Ovary (tissue), 9 donors: ENCODE results near the gene TM9SF1. TPM values are rescaled to one million over a fixed set of nuclear protein-coding genes. Genes with fewer than 3 reads are reported as not detected.
"Not testable (repeated sequence)": the region's sequence is repeated elsewhere in the genome, so short reads cannot be mapped to it uniquely, and the experiment has no call there.

Experiments
- DNase-seq, 5 donors: peaks; one replicate each; pipeline ENCODE4 v3.0.0-alpha.2; 2019 to 2020
- H3K27ac ChIP-seq, 2 donors: fragments of 200-600 bp; one replicate each; pipeline versions ENCODE4 v1.5.1 to v1.8.0; 2019 to 2022
- H3K27me3 ChIP-seq: fragments of 200-600 bp; one replicate; pipeline ENCODE4 v1.8.0; 2022
- H3K36me3 ChIP-seq: fragments of 200-600 bp; sonication (generic); one replicate; pipeline ENCODE4 v1.5.1; 2019
- H3K4me1 ChIP-seq: one replicate; pipeline ENCODE4 v1.8.1; 2013; ENCODE audit warnings: mild to moderate bottlenecking, moderate library complexity; ENCODE audit not compliant: insufficient read depth
- H3K4me3 ChIP-seq: fragments of 200-600 bp; sonication (generic); one replicate; pipeline ENCODE4 v1.5.1; 2017
- H3K9me3 ChIP-seq, 2 donors: fragments of 200-600 bp in 1 of 2; sonication (generic) in 1 of 2; one replicate each; pipeline versions ENCODE4 v1.5.1 to v1.8.1; 2013 to 2019; ENCODE audit warnings: mild to moderate bottlenecking in 1 of 2, moderate library complexity in 1 of 2
- CTCF ChIP-seq, 3 donors: fragments of 450-650 bp in 2 of 3; fragments of 200-600 bp in 1 of 3; IDR thresholded peaks; one replicate each; pipeline versions ENCODE4 v1.5.1 to v1.8.0; 2016 to 2022; ENCODE audit warnings: antibody characterized with exemption in 3 of 3, mild to moderate bottlenecking in 1 of 3
- EP300 ChIP-seq: sonication (generic); formaldehyde crosslinking; IDR thresholded peaks from one replicate; pipeline ENCODE4 v1.6.1; 2017; ENCODE audit warnings: antibody characterized with exemption
- POLR2A ChIP-seq: fragments of 450-650 bp; IDR thresholded peaks from one replicate; pipeline ENCODE4 v1.6.1; 2017; ENCODE audit warnings: antibody characterized with exemption, mild to moderate bottlenecking, moderate library complexity
- WGBS, 3 donors: extraction: QIAGEN DNeasy Blood & Tissue Kit in 1 of 3; methylation state at CpG; one replicate each; pipeline versions ENCODE4 v1.1.5 to v1.1.7; 2013 to 2017; 5-methylcytosine and 5-hydroxymethylcytosine counted together
- intact Hi-C, 4 donors: fragments of 100-400 bp; cut with DNase I; formaldehyde crosslinking; loops; one replicate each; pipeline versions ENCODE4 v1.11.0 to v1.15.1; 2022 to 2023
- polyA plus RNA-seq, 2 donors: library from polyadenylated mRNA; stranded (reverse); fragments of 200-250 nt in 1 of 2; fragments of 350-450 nt in 1 of 2; fragmentation: Illumina TruSeq in 1 of 2; extraction: RNeasy Lipid Tissue Mini Kit (QIAGEN cat#74804) in 1 of 2; gene quantifications; one replicate each; pipeline ENCODE4 v1.2.3, GENCODE V29; 2013 to 2014
- total RNA-seq, 7 donors: library from RNA; depleted of rRNA in 2 of 7; stranded (reverse); fragments of >200 nt in 2 of 7; fragmentation: NEBNext Ultra II Directional in 3 of 7; extraction: Animal tissue kit (Norgen Biotek cat#: 25700) in 3 of 7; gene quantifications; one replicate each; pipeline versions ENCODE4 v1.1.0 to v1.2.4, GENCODE V29; 2016 to 2023
- donor health status: DM: no; HTN: no; CAD: no; lungs with moderate emphysema.
- donor health status: DM: no; HTN: no; CAD: no.
- donor health status: Bipolar disorder and iron deficiency.
- donor health status: DM: yes; HTN: yes; CAD: no.
- donor health status: DM: no; HTN: no; CAD: no.
- donor health status: DM: yes; HTN: yes; CAD: no.

The TM9SF1 gene
- total and polyA plus RNA-seq, 9 donors: 32.3 to 65.6 (median 44.9) TPM

GRCh38 chr14:24206260-24207103 lies 11.2 kb upstream of the TM9SF1 start:
- H3K4me1 ChIP-seq: no peaks in the 10 kb centered on the region
- no peaks in the 10 kb centered on the region for H3K9me3 ChIP-seq
- H3K27ac ChIP-seq: no peak overlapping the region
- WGBS, 3 donors: 93 to 96% (median 95%) methylated on average over 11 of the region's 11 CpGs
- no peaks in the 10 kb centered on the region for H3K27me3 ChIP-seq
- no peak overlapping the region for H3K4me3 ChIP-seq
- TF ChIP-seq CTCF (IDR thresholded peaks at IDR 0.05): no peak
- TF ChIP-seq POLR2A: no peak
- TF ChIP-seq EP300: no peak
- no peaks in the 10 kb centered on the region for H3K36me3 ChIP-seq
- peak in 1 of 5 donors; percentile 23 for DNase-seq
- intact Hi-C loops: no loop called here

- Histone ChIP-seq H3K27ac (no peak overlapping the region), H3K4me3 (no peak overlapping the region), H3K36me3 (no peaks in the 10 kb centered on the region), H3K27me3 (no peaks in the 10 kb centered on the region), H3K9me3 (no peaks in the 10 kb centered on the region), H3K4me1 (no peaks in the 10 kb centered on the region)
- DNase-seq: no peak
- intact Hi-C loops: no loop called here
- 89 to 94% (median 91%) methylated on average over 7 of the region's 7 CpGs for WGBS, 3 donors
- no peak for TF ChIP-seq EP300
- TF ChIP-seq POLR2A: no peak
- no peak for TF ChIP-seq CTCF (IDR thresholded peaks at IDR 0.05)
These were observed 9.2 kb upstream of the TM9SF1 start for GRCh38 chr14:24204163-24205146.

- H3K27me3 ChIP-seq, H3K9me3 ChIP-seq, H3K36me3 ChIP-seq, H3K4me1 ChIP-seq, H3K4me3 ChIP-seq, H3K27ac ChIP-seq, intact Hi-C loops: not testable (repeated sequence)
- 94 to 96% (median 96%) methylated on average over 16 of the region's 16 CpGs for WGBS, 3 donors
- peak in 1 of 5 donors; percentile 14 for DNase-seq
These were observed 8.1 kb upstream of the TM9SF1 start for GRCh38 chr14:24203249-24203886.

GRCh38 chr14:24202538-24202937 lies 7.3 kb upstream of the TM9SF1 start:
- H3K27me3 ChIP-seq, H3K4me3 ChIP-seq, H3K4me1 ChIP-seq, DNase-seq, H3K27ac ChIP-seq, intact Hi-C loops, H3K36me3 ChIP-seq, H3K9me3 ChIP-seq: not testable (repeated sequence)
- 87 to 91% (median 88%) methylated on average over 8 of the region's 8 CpGs for WGBS, 3 donors

GRCh38 chr14:24198814-24199524 lies 3.7 kb upstream of the TM9SF1 start:
- DNase-seq: no peak
- TF ChIP-seq EP300 (no peak), POLR2A (no peak), CTCF (IDR thresholded peaks at IDR 0.05) (no peak)
- no peaks in the 10 kb centered on the region for H3K36me3 ChIP-seq
- no peak overlapping the region for H3K4me3 ChIP-seq
- no peaks in the 10 kb centered on the region for H3K9me3 ChIP-seq
- intact Hi-C loops: no loop called here
- H3K27ac ChIP-seq: no peak overlapping the region
- no peaks in the 10 kb centered on the region for H3K27me3 ChIP-seq
- 77 to 87% (median 84%) methylated on average over 7 of the region's 7 CpGs for WGBS, 3 donors
- H3K4me1 ChIP-seq: peaks cover 4% of the 10 kb centered on the region
